Femur (tissue), 1 donor: Measurements from ENCODE around the gene SCUBE1.
A peak's percentile ranks its signal among the peaks of the same experiment; 100 is the strongest.

ENCODE experiments used
- DNase-seq: peaks from one replicate; pipeline ENCODE4 v3.0.0-alpha.2; 2017

SCUBE1 gene

GRCh38 chr22:43275545-43276317, 67.4 kb downstream of the SCUBE1 start:
- no peak for DNase-seq

- no peak for DNase-seq
Measured at GRCh38 chr22:43274595-43275240, 68.5 kb downstream of the SCUBE1 start.

GRCh38 chr22:43273902-43274484, 69.2 kb downstream of the SCUBE1 start:
- DNase-seq: peak; percentile 70

- no peak for DNase-seq
Measured at GRCh38 chr22:43272869-43273318, 70.3 kb downstream of the SCUBE1 start.

DNA sequence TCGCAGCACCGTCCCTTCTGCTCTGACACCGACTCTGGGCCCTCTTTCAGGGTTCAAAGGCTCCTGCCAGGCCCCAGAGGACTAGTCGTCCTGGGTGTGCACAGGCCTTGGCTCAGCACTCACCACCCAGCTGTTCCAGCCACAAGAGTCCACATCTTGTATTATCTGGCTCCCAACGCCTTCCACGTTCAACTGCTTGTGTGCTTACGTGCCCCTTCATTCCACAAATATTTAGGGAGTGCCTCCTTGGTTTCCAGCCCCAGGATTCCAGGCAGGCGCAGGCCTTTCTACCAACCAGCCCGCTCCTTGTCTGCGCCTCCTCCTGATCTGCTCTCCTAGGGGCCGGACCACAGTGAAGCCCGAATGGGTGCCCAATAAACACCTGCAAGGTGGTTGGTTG, 70.9 kb downstream of the SCUBE1 start:
- no peak for DNase-seq

DNA sequence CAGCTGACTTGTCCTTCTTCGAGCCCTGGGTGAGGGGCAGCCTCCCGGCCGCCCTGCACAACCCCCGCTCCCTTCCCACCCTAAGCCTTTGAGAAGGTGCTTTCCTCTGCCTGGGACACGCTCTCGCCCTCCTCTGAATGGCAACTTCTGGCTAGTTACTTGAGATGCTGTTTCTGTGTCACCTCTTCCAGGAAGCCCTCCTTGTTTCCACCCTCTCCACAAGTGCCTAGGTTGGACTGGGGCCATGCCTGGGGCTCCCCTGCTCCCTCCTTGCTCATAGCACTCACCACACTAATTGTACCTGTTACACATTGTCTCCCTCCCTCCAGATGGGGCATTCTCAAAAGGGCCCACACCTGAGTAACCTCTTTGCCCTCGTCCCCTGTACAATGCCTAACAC, 72.2 kb downstream of the SCUBE1 start:
- no peak for DNase-seq

GRCh38 chr22:43270314-43270908, 72.8 kb downstream of the SCUBE1 start:
- DNase-seq: no peak

DNA sequence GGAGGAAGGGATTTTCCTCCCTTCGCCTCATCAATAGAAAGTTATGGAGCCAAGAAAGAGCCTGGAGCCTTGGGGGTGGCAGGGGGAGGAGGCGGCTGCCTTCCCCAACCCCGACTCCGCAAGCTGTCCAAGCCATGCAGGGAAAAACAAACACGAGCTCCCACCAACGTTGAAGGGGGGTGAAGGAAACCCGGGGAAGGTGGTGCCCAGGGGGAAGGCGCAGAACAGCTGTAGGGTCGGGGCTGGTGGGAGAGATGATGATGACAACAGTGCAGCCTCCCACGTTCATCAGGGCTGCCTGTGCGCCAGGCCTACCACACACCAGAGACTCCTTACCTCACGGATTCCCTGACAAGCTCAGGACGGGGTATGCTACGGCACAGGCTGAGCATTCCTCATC, 73.5 kb downstream of the SCUBE1 start:
- DNase-seq: no peak

DNA sequence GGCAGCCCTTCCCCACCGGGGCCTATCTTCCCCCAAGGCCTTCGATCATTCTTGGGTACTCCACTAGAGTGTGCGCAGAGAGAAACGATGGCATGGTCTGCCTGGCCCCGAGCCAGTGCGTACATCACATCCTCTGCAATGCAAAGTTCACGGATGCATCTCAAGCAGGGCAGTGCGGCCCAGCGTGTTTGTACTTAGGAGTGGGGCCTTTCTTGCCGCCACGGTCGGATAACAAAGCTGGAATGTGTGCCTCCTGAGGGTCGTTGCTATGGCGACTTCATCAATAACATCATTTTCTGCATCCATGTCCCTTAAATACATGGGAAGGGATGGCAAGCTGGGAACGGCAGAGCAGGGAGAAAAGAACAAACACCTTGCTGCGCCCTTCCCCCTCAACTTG, 73.9 kb downstream of the SCUBE1 start:
- no peak for DNase-seq

DNA sequence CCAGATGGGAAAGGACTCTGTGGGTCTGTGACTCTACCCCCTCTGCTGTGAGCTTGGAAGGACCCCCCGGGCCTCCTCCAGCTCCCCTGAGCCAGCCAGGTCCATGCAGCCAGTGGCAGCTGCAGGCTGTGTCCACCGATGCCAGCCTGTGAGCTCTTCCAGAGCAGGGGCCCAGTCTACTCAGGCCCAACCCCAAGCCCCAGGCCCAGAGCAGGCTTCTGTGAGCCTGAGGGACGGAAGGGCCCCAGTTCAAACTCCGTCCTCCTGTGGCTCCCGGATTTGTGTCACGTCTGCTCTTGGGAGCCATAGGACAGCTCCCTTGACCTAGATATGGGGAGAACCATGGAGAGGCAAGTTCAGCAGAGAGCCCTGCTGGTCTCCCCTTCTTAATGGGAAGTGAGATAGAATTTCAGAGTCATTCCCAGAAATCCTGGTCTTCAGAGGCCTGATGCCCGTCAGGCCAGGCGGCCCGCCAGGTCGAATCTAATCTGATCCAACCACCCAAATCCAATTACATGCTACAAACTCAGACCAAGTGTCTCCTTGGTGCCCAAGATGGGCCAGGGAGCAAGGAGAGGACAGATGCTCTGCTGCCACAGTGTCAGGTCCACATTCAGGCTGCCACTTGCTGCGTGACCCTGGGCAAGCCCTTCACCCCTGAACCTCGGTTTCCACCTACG, 75.1 kb downstream of the SCUBE1 start:
- DNase-seq: no peak

GRCh38 chr22:43267332-43267980, 75.7 kb downstream of the SCUBE1 start:
- DNase-seq: no peak

DNA sequence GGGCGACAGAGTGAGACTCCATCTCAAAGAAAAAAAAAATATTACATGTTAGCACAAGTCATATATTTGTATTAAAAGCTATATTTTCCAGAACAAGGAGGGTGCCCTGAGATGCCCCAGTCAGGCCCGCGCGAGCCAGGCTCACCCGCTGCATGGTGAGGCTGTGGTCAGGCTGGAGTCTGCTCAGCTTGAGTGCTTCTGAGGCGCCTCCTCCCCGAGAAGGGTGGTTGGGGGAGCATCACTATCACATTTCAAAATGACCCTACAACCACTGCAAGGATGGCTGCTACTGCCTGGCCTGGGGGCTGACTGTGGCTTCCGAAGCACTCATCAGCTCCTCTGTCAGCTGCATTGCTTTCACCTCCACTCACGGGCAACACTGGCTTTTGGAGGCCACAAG, 77.1 kb downstream of the SCUBE1 start:
- DNase-seq: no peak

DNA sequence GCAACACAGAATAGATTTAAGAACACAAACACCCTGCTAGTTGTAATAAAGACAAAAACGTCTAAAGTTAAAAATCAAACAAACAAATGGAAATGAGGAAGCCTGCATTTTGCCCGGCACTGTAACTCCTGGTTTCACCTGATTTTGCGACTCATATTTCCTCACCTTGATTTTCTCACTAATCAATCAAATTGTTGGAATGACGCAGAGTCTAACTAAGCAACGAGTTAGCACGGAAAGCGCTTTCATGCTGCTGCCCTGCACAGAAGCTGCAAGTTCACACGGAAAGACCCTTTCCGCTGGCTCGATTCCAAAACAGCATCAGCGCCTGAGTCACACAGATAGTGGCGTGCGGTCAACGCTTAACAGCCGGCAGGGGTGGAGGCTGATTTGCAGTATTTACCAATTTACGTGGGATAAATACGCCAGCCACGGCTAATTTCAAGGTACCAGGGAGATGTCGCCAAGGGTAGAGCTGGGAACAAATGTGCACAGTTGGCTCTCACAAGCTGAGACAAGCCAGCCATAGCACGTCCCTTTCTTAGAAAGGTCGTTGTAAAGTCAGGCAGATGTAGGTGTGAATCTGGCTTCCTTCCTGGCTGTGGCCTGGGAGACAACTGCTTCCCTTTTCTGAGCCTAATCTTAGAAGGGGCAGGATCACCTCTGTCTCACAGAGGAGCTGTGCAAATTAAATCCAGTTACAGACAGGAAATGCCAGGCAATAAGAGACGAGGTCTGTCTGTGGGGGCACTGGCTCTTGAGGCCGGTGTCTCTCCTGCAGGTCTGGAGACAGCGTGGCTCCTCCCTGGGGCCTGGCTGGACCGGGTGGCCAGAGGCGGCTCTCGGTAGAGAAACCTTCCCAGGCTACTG, 79.3 kb downstream of the SCUBE1 start:
- peak; percentile 83 for DNase-seq

- DNase-seq: no peak
Measured at GRCh38 chr22:43262990-43263644, 80.1 kb downstream of the SCUBE1 start.

DNA sequence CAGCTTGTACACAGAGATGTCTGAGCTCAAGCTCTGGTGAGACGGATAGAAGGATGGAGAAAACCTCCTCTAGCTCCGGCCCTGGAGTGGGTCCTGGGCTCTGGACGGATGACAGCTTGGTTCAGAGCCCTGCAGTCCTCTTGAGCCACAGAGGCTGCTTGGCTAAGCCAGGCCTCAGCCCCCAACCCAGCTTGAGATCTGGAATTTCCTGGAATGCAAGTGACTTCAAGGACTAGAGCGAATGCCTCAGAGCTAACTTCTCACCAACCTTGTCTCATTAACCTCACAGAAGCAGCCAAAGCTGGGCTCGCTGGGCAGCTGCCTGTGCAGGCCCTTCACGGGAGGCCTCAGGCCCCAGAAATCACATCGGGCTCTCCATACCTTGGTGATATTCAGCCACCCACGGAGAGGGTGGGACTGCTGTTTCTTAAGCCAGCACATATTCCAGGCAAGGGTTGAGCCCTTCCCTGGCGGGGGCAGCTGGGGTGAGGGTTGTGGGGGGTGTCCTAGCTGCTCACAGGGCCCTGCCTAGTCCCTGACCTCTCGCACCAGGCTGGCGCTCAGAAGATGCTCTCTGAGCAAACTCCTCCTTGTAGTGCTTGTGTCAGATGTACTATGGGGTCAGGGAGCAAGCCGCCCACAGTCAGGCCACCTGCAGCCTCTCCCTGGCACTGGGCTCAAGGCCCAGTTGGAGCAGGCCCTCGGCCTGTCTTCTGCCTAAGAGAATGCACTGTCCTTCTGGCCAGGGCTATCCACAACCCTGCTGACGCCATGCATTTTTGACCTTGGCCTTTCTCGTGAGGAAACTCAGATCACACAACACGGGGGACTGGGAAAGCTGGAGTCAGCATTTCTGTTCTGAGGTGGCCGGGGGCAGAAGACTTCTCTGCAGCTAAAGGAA, 82.6 kb downstream of the SCUBE1 start:
- DNase-seq: no peak

GRCh38 chr22:43257961-43258360, 85.2 kb downstream of the SCUBE1 start:
- no peak for DNase-seq

DNA sequence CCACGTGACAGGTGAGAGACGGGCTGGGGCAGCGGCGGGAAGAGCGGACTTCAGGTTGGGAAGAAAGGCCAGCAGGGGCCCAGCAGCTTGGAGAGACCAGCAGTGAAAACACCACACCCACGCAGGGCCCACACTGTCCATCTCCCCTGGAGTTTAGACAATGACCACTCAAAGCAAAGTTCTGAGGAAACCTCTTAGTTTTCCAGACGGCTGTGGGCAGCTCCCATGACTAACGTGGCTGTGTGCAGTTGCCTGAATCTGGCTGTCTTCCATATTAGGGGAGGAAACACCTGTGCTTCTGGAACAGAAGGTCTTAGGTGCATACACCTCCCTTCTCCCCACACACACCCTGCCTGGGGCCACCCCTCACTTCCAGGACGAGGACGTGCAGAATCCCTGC, 85.6 kb downstream of the SCUBE1 start:
- DNase-seq: no peak

DNA sequence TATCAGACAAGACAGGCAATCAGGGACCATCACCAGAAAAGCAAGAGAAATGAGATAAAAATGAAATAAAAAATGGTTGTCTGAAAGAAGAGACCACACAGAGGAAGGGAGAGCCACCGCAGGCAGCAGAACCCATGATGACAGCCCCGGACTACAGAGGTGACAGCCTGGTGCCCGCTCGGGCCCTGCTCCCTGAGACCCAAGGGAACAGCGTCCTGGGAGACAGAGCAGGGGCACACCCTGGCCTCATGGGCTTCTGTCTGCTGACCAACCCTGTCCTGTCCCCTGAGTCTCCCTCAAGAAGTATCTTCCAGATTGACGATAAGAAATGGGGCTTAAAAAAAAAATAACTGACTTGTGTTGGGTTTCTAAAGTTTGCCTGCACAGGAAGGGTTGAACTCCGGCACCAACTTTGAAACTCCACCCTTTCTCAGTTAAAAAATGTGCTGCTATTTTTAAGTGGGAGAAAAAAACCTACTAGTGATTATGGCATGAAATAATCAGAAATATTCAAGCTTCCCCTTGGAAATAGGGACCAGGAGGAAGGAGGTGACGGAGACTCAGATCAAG, 86.1 kb downstream of the SCUBE1 start:
- no peak for DNase-seq

- DNase-seq: no peak
Measured at GRCh38 chr22:43256569-43256968, 86.6 kb downstream of the SCUBE1 start.

GRCh38 chr22:43255299-43255698, 87.9 kb downstream of the SCUBE1 start:
- no peak for DNase-seq
